ENCODE results near the gene LRRC32.

Gene LRRC32

DNA sequence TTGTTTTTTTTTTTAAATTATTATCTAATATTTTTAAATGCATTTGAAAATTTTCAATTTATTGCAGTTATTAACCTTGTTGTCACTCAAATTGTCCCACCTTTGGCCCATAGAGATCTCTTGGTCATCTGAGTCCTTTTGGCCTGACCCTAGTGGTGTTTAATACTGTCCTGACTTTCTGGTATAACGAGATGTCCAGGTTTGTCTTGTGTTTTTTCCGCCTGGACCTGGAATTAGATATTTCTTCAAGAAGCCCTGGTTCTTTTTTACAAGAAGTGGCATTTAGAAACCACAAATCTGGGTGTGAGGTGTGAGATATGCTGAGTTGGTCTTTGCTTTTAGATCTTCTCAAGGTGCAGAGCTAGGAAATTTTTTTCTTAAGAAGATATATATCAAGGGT is 38.1 kb downstream of the LRRC32 start:
- ChIA-PET CTCF (no interaction called here), POLR2A (no interaction called here)
- TF ChIP-seq ARNT (IDR thresholded peaks at IDR 0.05), result no peak
- TF ChIP-seq SUZ12 (IDR thresholded peaks at IDR 0.05), result no peak
- TF ChIP-seq ZNF384 (IDR thresholded peaks at IDR 0.05), result no peak
- no peak for TF ChIP-seq LEF1 (IDR thresholded peaks at IDR 0.05; ENCODE audit: borderline replicate concordance)
- TF ChIP-seq CTBP1 (IDR thresholded peaks at IDR 0.05; ENCODE audit: borderline replicate concordance), result no peak
- no peak for TF ChIP-seq HDGF (IDR thresholded peaks at IDR 0.05; ENCODE audit: borderline replicate concordance)
- no peak for TF ChIP-seq FOXK2 (IDR thresholded peaks at IDR 0.05)
- TF ChIP-seq FOXM1 (IDR thresholded peaks at IDR 0.05; ENCODE audit: borderline replicate concordance), result no peak
- TF ChIP-seq FOXA1 (IDR thresholded peaks at IDR 0.05), result no peak
- TF ChIP-seq NFRKB (IDR thresholded peaks at IDR 0.05), result no peak
- TF ChIP-seq SP1 (IDR thresholded peaks at IDR 0.05), result no peak
- TF ChIP-seq, protein P1, sequence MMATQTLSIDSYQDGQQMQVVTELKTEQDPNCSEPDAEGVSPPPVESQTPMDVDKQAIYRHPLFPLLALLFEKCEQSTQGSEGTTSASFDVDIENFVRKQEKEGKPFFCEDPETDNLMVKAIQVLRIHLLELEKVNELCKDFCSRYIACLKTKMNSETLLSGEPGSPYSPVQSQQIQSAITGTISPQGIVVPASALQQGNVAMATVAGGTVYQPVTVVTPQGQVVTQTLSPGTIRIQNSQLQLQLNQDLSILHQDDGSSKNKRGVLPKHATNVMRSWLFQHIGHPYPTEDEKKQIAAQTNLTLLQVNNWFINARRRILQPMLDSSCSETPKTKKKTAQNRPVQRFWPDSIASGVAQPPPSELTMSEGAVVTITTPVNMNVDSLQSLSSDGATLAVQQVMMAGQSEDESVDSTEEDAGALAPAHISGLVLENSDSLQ (IDR thresholded peaks at IDR 0.05), result no peak
- no peak for TF ChIP-seq ELF4 (IDR thresholded peaks at IDR 0.05)
- TF ChIP-seq L3MBTL2 (conservative IDR thresholded peaks at IDR 0.05), result no peak
- TF ChIP-seq TARDBP (IDR thresholded peaks at IDR 0.05), result no peak
- no peak for TF ChIP-seq BHLHE40 (IDR thresholded peaks at IDR 0.05; ENCODE audit: borderline replicate concordance)
- no peak for DNase-seq (ENCODE audit: extremely low spot score)

GRCh38 chr11:76631566-76632308 is 38.8 kb downstream of the LRRC32 start:
- no peak for DNase-seq (ENCODE audit: extremely low spot score)
- TF ChIP-seq FOXA1 (IDR thresholded peaks at IDR 0.05), result no peak
- no peak for TF ChIP-seq SUZ12 (IDR thresholded peaks at IDR 0.05)
- no peak for TF ChIP-seq FOXK2 (IDR thresholded peaks at IDR 0.05)
- no peak for TF ChIP-seq NFRKB (IDR thresholded peaks at IDR 0.05)
- no peak for TF ChIP-seq BHLHE40 (IDR thresholded peaks at IDR 0.05; ENCODE audit: borderline replicate concordance)
- TF ChIP-seq LEF1 (IDR thresholded peaks at IDR 0.05; ENCODE audit: borderline replicate concordance), result no peak
- no peak for TF ChIP-seq CTBP1 (IDR thresholded peaks at IDR 0.05; ENCODE audit: borderline replicate concordance)
- no peak for TF ChIP-seq HDGF (IDR thresholded peaks at IDR 0.05; ENCODE audit: borderline replicate concordance)
- CTCF ChIA-PET, result no interaction called here
- POLR2A ChIA-PET, result no interaction called here

DNA sequence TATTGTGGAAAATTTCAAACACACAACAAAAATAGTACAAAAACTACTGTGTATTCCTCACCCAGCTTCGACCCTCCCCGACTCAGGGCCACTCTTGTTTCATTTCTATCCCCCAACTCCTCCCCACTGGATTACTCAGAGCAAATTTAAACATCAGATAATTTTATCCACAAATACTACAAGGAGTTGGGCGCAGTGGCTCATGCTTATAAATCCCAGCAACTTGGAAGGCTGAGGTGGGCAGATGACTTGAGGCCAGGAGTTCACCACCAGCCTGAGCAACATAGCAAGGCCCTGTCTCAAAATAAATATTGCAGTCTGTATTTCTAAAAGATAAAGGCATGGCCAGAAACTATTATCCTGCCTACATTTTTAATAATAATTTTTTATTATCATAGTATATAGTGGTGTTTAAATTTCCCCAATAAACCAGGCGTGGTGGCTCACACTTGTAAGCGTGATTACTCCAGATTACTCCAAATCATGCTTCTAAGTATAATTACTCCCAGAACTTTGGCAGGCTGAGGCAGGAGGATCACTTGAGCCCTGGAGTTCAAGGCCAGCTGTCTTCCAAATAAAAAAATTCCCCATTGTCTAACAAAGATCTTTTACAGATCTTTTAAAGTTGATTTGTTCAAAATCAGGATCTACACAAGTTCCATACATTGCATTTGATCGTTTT is 39.8 kb downstream of the LRRC32 start:
- no peak for DNase-seq (ENCODE audit: extremely low spot score)
- TF ChIP-seq NFRKB (IDR thresholded peaks at IDR 0.05) (no peak), CTBP1 (IDR thresholded peaks at IDR 0.05; ENCODE audit: borderline replicate concordance) (no peak), HDGF (IDR thresholded peaks at IDR 0.05; ENCODE audit: borderline replicate concordance) (no peak), ZNF384 (IDR thresholded peaks at IDR 0.05) (no peak), SUZ12 (IDR thresholded peaks at IDR 0.05) (no peak), FOXA1 (IDR thresholded peaks at IDR 0.05) (no peak), ELF4 (IDR thresholded peaks at IDR 0.05) (no peak), LEF1 (IDR thresholded peaks at IDR 0.05; ENCODE audit: borderline replicate concordance) (no peak), ARNT (IDR thresholded peaks at IDR 0.05) (no peak)
- TF ChIP-seq, protein P1 (IDR thresholded peaks at IDR 0.05), result no peak
- ChIA-PET CTCF (no interaction called here), POLR2A (no interaction called here)

DNA sequence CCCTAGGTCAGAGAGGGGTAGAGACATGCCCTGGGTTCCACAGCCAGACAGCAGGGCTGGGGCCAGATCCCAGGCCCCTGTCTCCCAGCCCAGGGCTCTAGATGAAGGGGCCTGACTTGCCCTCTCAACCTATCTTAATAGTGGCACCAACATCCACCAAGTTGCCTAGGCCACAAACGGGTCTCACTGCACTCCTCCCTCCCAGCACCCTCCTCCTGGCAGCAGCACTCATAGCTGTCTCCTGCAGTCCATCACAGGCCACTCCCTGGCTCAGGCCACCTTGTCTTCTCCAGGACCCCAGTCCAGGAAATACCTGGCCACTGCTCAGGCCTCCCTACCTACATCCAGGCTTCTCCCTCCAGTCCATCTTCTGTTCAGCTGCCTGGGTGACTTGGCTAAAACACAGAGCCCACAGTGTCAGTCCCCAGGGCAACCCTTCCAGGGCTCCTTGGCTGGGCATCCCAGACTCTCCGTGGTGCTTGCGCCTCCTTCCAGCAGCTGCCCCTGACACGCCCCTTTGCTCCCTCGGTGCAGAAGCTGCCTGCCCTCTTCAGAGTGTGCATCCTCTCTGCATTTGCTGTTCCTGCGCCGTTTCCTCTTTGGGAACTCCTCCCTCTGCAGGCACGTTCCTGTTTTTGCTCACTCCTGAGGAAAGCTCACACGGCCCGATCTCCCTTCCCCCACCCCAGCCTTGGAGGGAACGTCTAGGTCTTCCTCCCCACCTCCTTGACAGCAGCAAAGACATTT is 40.5 kb downstream of the LRRC32 start:
- CTCF ChIA-PET, result no interaction called here
- TF ChIP-seq SP1 (IDR thresholded peaks at IDR 0.05) (no peak), FOXM1 (IDR thresholded peaks at IDR 0.05; ENCODE audit: borderline replicate concordance) (no peak), FOXA1 (IDR thresholded peaks at IDR 0.05) (no peak), BHLHE40 (IDR thresholded peaks at IDR 0.05; ENCODE audit: borderline replicate concordance) (no peak), HDGF (IDR thresholded peaks at IDR 0.05; ENCODE audit: borderline replicate concordance) (no peak), SUZ12 (IDR thresholded peaks at IDR 0.05) (no peak), ELF4 (IDR thresholded peaks at IDR 0.05) (no peak), TARDBP (IDR thresholded peaks at IDR 0.05) (no peak), ARNT (IDR thresholded peaks at IDR 0.05) (no peak), CTBP1 (IDR thresholded peaks at IDR 0.05; ENCODE audit: borderline replicate concordance) (no peak), NFRKB (IDR thresholded peaks at IDR 0.05) (no peak), ZNF384 (IDR thresholded peaks at IDR 0.05) (no peak), L3MBTL2 (conservative IDR thresholded peaks at IDR 0.05) (no peak), FOXK2 (IDR thresholded peaks at IDR 0.05) (no peak), LEF1 (IDR thresholded peaks at IDR 0.05; ENCODE audit: borderline replicate concordance) (no peak)
- TF ChIP-seq, protein P1 (IDR thresholded peaks at IDR 0.05), result no peak
- POLR2A ChIA-PET, result no interaction called here
- DNase-seq (ENCODE audit: extremely low spot score), result no peak

GRCh38 chr11:76629116-76629852 is 41.3 kb downstream of the LRRC32 start:
- CTCF ChIA-PET, result no interaction called here
- no peak for TF ChIP-seq ZNF384 (IDR thresholded peaks at IDR 0.05)
- no peak for TF ChIP-seq FOXA1 (IDR thresholded peaks at IDR 0.05)
- TF ChIP-seq SP1 (IDR thresholded peaks at IDR 0.05), result no peak
- POLR2A ChIA-PET, result no interaction called here
- DNase-seq (ENCODE audit: extremely low spot score), result no peak

Measured in HEK293T (cell line).